Osteoblast (primary cell): ENCODE results near the gene PEX5L. TPM values are rescaled to one million over a fixed set of nuclear protein-coding genes. Genes with fewer than 3 reads are reported as not detected.
A peak's percentile ranks its signal among the peaks of the same experiment; 100 is the strongest.

Experiments used
- DNase-seq: peaks from one replicate; pipeline ENCODE4 v3.0.0; 2011; ENCODE audit warnings: low spot score, mixed read lengths; ENCODE audit not compliant: insufficient read length; ENCODE audit errors: missing footprints
- H2AFZ ChIP-seq: 2 replicates; pipeline ENCODE4 v1.6.0; 2011; ENCODE audit warnings: mild to moderate bottlenecking, low read length
- H3K27ac ChIP-seq: 2 replicates; pipeline ENCODE4 v1.5.1; 2011; ENCODE audit warnings: mild to moderate bottlenecking, low read depth, low read length, moderate library complexity
- H3K27me3 ChIP-seq: 2 replicates; pipeline ENCODE4 v1.6.0; 2012; ENCODE audit warnings: mild to moderate bottlenecking, control low read depth, inconsistent platforms, low read length, moderate library complexity; ENCODE audit not compliant: insufficient read depth
- H3K36me3 ChIP-seq: 2 replicates; pipeline ENCODE4 v1.5.1; 2011; ENCODE audit warnings: mild to moderate bottlenecking, low read length, control low read depth, moderate library complexity; ENCODE audit not compliant: insufficient read depth
- H3K4me1 ChIP-seq: 2 replicates; pipeline ENCODE4 v1.5.1; 2011; ENCODE audit warnings: mild to moderate bottlenecking, low read length, control low read depth, moderate library complexity; ENCODE audit not compliant: insufficient read depth
- H3K4me2 ChIP-seq: 2 replicates; pipeline ENCODE4 v1.6.0; 2011; ENCODE audit warnings: mild to moderate bottlenecking, low read length; ENCODE audit not compliant: insufficient read depth
- H3K4me3 ChIP-seq: fragments of 200-600 bp; sonication (generic); 3 replicates; pipeline ENCODE4 v1.5.1; 2012; ENCODE audit warnings: mild to moderate bottlenecking, low read length, inconsistent platforms; ENCODE audit not compliant: insufficient read depth
- H3K79me2 ChIP-seq: 2 replicates; pipeline ENCODE4 v1.6.0; 2012; ENCODE audit warnings: mild to moderate bottlenecking, low read length, control low read depth, inconsistent platforms; ENCODE audit not compliant: insufficient read depth
- H3K9me3 ChIP-seq: 2 replicates; pipeline ENCODE4 v1.5.1; 2011; ENCODE audit warnings: low read depth, low read length, control low read depth
- H4K20me1 ChIP-seq: 2 replicates; pipeline ENCODE4 v1.6.0; 2012; ENCODE audit warnings: mild to moderate bottlenecking, low read length, control low read depth; ENCODE audit not compliant: insufficient read depth
- CTCF ChIP-seq: IDR thresholded peaks from 2 replicates; pipeline ENCODE4 v1.5.1; 2011; ENCODE audit warnings: mild to moderate bottlenecking, low read depth, low read length, moderate library complexity; ENCODE audit errors: extremely low read depth
- total RNA-seq: library from RNA; depleted of rRNA; stranded (reverse); fragments of >200 nt; gene quantifications from 2 replicates; pipeline ENCODE4 v1.2.3, GENCODE V29; 2012

PEX5L gene
- total RNA-seq, 1 donor = 1.4 TPM

- Histone ChIP-seq H2AFZ (no peak overlapping the region), H3K27ac (no peak overlapping the region), H3K9me3 (no peaks in the 10 kb centered on the region), H3K27me3 (no peaks in the 10 kb centered on the region), H3K4me2 (no peak overlapping the region), H3K79me2 (no peaks in the 10 kb centered on the region), H4K20me1 (no peaks in the 10 kb centered on the region), H3K4me3 (no peak overlapping the region), H3K36me3 (peaks cover 12% of the 10 kb centered on the region), H3K4me1 (no peaks in the 10 kb centered on the region)
- TF ChIP-seq CTCF = no peak
- DNase-seq = no peak
These were observed 261.2 kb downstream of the PEX5L start for GRCh38 chr3:179775416-179776122.

GRCh38 chr3:179772297-179772696, 264.4 kb downstream of the PEX5L start:
- Histone ChIP-seq H3K4me1 (peaks cover 6% of the 10 kb centered on the region), H3K27me3 (no peaks in the 10 kb centered on the region), H3K4me3 (no peak overlapping the region), H3K36me3 (peaks cover 9% of the 10 kb centered on the region), H3K27ac (no peak overlapping the region), H2AFZ (no peak overlapping the region), H4K20me1 (no peaks in the 10 kb centered on the region), H3K4me2 (no peak overlapping the region), H3K79me2 (no peaks in the 10 kb centered on the region), H3K9me3 (no peaks in the 10 kb centered on the region)
- DNase-seq = no peak
- TF ChIP-seq CTCF = no peak

GRCh38 chr3:179771797-179772196, 264.9 kb downstream of the PEX5L start:
- no peak for DNase-seq
- no peak overlapping the region for H3K4me3 ChIP-seq
- H3K36me3 ChIP-seq = peaks cover 9% of the 10 kb centered on the region
- H2AFZ ChIP-seq = no peak overlapping the region
- no peaks in the 10 kb centered on the region for H3K79me2 ChIP-seq
- no peak overlapping the region for H3K4me2 ChIP-seq
- H3K27ac ChIP-seq = no peak overlapping the region
- TF ChIP-seq CTCF = no peak
- H3K4me1 ChIP-seq = peaks cover 6% of the 10 kb centered on the region
- no peaks in the 10 kb centered on the region for H3K27me3 ChIP-seq
- no peaks in the 10 kb centered on the region for H4K20me1 ChIP-seq
- no peaks in the 10 kb centered on the region for H3K9me3 ChIP-seq

GRCh38 chr3:179769411-179770247, 267.1 kb downstream of the PEX5L start:
- no peak for DNase-seq
- Histone ChIP-seq H4K20me1 (no peaks in the 10 kb centered on the region), H3K4me1 (peaks cover 6% of the 10 kb centered on the region), H3K36me3 (peaks cover 21% of the 10 kb centered on the region), H3K27ac (no peak overlapping the region), H3K9me3 (no peaks in the 10 kb centered on the region), H3K4me2 (no peak overlapping the region), H3K4me3 (no peak overlapping the region), H2AFZ (peak overlapping the region; percentile 34), H3K79me2 (no peaks in the 10 kb centered on the region), H3K27me3 (no peaks in the 10 kb centered on the region)
- no peak for TF ChIP-seq CTCF
